T47D (cell line): ENCODE data around the gene TMCC1.
"Not testable (repeated sequence)": the region's sequence is repeated elsewhere in the genome, so short reads cannot be mapped to it uniquely, and the experiment has no call there.

Source experiments
- DNase-seq, 2 experiments: peaks; one replicate each; pipeline versions ENCODE4 v3.0.0 to v3.0.0-alpha.2; 2011 to 2012; ENCODE audit warnings: low read depth in 1 of 2, low spot score in 1 of 2
- JUND ChIP-seq: IDR thresholded peaks from 2 replicates; pipeline ENCODE4 v1.6.1; 2012; ENCODE audit warnings: low read depth
- in situ Hi-C: cut with HindIII; loops from 2 replicates; pipeline ENCODE4 v1.10.0; 2016; ENCODE audit warnings: low sequenced_read_pairs, low pct_unique_long_range_greater_than_20kb

The TMCC1 gene

DNA sequence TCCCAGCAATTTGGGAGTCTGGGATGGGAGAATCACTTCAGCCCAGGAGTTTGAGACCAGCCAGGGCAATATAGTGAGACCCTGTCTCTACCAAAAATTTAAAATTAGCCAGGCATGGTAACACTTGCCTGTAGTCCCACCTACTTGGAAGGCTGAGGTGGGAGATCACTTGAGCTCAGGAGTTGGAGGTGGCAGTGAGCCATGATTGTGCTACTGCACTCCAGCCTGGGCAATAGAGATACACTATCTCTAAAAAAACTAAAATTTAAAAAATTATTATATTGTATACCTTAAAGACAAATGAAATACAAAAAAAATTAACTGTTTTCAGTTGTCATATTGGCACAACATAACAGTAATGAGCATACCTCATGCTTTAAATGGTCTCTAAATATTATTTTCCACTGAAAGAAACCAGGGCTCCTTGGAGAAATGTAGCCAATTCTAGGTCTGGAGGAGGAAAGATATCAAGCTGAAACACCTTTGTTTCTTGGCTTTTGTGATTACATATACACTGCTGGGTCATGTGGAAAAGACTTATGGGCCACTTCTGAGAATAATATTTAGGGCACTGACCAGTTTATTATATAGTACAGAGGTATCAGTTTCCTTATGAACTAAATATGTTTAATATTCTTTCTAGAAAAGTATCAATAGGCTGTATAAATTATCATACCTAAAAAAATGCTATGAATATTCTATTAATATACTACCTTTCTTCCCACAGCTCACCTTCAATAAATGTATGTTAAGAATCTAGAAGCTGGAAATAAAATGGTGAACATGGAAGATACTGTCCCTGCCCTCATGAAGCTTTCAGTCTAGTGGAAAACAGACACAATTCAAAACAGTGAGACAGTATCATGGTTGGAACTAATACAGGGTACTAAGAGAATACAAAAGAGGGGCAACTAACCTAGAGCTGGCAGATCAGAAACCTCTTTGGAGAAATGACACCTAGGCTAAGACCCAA is 119.5 kb downstream of the TMCC1 start:
- no peak for TF ChIP-seq JUND
- no peak for DNase-seq
- in situ Hi-C loops: no loop called here

DNA sequence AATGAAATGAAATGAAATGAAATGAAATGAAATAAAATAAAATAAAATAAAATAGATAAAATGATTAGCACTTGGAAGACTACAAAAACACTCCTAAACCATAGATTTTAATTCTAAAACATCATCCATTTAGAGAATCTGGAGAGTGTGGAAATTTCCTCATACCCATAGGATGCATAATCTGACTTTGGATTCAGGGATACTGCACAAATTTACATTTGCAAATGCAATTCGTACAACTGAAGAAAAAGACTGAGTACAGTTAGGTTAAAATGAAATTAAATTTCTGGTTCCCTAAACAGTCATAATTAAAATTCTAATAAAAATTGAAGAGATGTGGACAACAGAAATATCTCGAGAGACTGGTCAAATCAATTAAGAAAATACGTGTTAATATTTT is 122.9 kb downstream of the TMCC1 start:
- no peak for DNase-seq
- in situ Hi-C loops: no loop called here
- no peak for TF ChIP-seq JUND

DNA sequence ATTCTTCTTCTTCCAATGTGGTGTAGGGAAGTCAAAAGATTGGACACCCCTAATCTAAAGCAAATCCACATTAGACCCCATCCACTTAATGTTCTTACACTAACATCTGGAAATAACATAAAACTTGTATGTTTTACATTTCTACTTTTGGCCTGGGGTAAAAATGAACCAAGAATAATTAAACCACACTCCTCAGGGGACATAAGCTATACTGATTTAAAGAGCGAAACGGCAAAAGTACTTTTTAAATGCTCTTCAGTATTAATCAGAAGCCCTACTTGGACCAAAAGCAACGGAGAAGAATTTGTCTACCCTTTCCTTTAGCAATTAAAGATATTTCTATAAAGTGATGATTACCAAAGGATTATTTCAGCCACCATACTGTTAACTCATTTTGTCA is 123.9 kb downstream of the TMCC1 start:
- in situ Hi-C loops: no loop called here
- DNase-seq: no peak
- TF ChIP-seq JUND: no peak

DNA sequence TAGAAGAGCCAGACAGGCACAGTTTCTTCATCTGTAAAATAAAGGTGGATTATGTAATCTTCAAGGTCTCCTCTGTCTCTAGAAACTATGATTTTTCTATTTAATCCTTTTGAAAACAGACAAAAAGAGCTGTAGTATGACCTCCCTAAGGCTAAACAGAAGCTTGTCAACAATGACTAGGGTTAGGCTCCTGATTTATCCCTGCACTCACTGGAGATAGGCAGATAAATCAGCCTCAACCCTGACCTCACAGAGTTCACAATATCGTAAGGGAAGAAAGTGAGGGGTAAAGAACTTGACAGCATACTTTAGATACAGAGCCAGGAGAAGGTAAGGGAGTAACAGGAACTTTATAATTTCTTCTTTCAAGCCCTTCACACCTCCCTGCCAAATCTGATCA is 124.8 kb downstream of the TMCC1 start:
- TF ChIP-seq JUND: no peak
- in situ Hi-C loops: no loop called here
- peak in 1 of 2 experiments; percentile 21 for DNase-seq

DNA sequence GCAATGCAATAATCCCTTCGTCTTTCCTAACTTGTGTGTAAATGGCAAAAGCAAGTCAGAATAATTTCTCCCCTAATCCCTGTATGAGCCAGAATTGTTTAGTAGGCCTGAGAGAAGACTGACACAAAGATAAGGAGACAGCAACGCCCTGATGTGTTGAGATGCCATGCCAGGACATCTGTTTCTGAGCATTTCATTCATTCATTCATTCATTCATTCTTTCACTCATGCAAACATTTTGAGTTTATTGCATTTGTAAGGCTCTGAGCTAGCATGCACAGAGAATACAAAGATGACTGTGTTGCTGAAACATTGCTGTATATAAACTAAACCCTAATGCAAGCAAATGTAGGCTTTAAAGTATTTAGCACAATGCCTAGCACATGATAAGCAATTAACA is 127.4 kb downstream of the TMCC1 start:
- no peak for TF ChIP-seq JUND
- DNase-seq: no peak
- in situ Hi-C loops: no loop called here

DNA sequence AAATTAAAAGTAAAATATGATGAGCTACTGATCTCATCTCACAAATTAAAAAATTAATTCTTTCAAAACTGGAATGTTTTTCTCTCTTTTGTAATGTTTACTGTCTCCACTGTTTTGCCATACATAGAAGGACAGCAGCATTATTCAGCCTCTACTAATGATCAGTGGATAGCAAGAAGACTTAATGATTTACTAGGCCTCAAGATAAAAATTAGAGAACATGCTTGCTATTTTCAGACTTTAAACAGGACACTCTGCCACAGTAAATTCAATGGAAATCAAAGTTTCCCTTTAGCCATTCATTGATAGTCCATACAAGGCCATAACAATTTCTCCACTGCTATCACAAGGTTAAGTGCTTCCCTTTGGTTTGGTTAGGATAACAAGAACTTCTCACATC is 129.4 kb downstream of the TMCC1 start:
- in situ Hi-C loops: no loop called here
- no peak for TF ChIP-seq JUND

DNA sequence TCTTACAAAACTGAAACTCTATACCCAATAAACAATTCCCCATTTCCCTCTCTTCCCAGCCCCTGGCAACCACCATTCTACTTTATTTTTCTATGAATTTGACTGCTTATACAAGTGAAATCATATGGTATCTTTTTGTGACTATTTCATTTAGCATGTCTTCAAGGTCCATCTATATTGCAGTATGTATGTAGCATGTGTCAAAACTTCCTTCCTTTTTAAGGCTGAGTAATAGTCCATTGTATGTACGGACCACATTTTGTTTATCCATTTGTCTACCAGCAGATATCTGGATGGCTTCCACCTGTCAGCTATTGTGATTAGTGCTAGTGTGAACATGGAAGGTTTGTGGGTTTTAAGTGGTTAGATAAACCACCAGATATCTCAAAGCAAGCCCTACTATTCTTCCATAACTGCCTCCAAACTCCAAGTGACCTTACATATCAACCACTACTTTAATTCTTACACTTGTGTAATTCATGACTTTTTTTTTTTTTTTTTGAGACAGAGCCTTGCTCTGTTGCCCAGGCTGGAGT is 134.7 kb downstream of the TMCC1 start:
- no peak for DNase-seq
- in situ Hi-C loops: no loop called here
- no peak for TF ChIP-seq JUND

More for the DNA sequence above, 129.4 kb downstream of the TMCC1 start:
- no peak for DNase-seq

DNA sequence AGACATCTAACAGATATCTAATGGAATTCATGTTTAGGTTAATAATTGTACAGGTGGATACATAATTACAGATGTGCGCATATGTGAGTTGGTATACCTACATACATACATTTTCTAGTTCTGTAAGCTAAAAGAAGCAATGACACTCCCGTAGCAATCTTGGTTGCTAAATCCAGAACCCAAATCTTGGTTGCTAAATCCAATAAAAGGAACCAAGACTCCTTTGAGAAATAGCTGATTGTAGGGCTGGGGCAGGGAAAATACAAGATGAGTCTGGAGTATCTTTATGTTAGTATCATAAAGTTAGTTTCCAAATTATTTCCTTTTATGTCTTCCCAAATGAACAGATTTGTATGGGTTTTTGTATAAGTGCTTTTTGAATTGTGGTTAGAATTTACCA is 135.2 kb downstream of the TMCC1 start:
- no peak for TF ChIP-seq JUND
- in situ Hi-C loops: no loop called here
- DNase-seq: no peak

DNA sequence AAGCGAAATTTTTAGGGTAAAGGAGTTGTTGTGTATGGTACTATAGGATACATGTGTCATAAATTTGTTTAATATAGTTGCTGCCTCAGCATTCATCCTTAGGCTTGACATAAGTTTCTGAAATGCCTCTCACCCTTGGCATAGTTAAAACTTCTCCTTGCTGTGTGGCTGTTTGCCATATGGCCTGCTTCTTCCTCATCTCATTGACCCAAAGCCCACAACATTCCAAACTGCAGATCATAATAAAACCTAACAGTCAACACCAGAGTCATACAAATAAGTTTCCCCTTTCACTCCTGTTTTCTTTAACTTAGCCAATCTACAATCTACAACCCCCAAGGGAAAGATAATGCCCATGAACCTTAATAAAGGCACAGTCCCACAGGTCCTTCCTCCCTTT is 136.6 kb downstream of the TMCC1 start:
- DNase-seq: peak in 1 of 2 experiments; percentile 42
- no peak for TF ChIP-seq JUND
- in situ Hi-C loops: no loop called here

DNA sequence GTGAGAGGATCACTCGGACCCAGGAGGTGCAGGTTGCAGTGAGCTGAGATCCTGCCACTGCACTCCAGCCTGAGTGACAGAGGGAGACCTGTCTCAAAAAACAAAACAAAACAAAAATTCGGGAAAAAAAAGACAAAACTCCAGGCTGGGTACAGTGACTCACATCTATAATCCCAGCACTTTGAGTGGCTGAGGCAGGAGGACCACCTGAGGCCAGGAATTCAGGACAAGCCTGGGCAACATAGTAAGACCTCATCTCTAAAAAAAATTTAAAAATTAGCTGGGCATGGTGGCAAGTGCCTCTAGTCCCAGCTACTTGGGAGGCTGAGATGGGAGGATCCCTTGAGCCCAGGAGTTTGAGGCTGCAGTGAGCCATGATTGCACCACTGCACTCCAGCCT is 142.4 kb downstream of the TMCC1 start:
- in situ Hi-C loops, DNase-seq: not testable (repeated sequence)

DNA sequence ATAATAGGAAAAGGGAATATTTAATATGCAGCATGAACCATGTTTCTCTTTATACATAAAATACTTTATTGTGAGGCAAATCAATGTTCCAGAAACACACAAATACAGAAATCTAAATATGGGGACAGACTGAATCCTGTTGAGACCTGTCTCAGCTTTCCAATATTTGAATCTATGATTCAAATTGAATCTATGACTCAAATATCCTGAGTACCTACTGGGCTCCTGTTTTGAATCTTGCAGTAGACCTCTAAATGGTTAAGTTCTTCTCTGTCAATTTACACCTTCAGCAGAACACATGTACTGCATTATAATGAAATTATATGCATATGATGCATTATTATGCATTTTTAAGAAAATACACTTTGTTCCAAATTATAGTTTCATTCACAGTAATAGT is 143.8 kb downstream of the TMCC1 start:
- TF ChIP-seq JUND: no peak
- in situ Hi-C loops: no loop called here
- no peak for DNase-seq

DNA sequence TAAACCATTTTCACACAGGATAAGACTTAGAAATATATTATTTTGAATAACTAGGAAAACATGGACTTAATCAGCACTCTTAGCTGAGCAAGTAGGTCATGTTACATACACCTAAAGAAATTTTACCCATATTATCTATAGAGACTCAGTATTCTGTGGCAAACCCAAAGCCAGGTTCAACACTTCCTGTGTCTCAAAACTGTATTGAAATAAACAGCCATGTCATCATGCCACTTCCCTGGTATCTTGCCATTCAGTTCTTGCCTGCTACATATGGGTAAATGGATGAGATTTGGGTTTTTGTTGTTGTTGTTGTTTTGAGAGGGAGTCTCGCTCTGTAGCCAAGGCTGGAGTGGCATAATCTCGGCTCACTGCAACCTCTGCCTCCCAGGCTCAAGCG is 145.5 kb downstream of the TMCC1 start:
- in situ Hi-C loops: no loop called here
- no peak for TF ChIP-seq JUND

DNA sequence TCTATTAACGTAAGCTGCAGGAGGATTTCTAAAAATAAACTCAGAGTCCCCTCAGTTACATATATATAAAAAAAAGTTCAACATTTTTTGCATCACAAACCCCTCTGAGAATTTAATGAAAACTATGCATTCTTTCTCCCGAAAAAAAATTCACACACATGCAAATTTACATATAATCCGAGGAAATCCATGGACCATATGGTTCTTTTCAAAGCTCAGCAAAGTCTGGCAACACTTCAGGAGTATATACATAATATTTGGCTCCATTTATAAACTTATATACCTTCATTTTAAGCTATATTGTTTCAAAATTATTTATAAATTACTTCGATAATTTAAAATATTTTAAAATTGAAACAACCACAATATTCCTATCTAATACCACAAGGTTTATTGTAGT is 146.4 kb downstream of the TMCC1 start:
- no peak for DNase-seq
- in situ Hi-C loops: no loop called here
- TF ChIP-seq JUND: no peak

More for the DNA sequence above, 145.5 kb downstream of the TMCC1 start:
- no peak for DNase-seq
